Esophagus squamous epithelium (tissue), 4 donors: ENCODE measurements around the gene ANO5.

Experiments used
- CTCF ChIP-seq, 6 experiments: fragments of 450-650 bp in 4 of 6; fragments of 200-600 bp in 2 of 6; sonication (generic) in 2 of 6; IDR thresholded peaks; one replicate each; pipeline ENCODE4 v1.5.1; 2016 to 2019; ENCODE audit warnings: antibody characterized with exemption in 6 of 6, mild to moderate bottlenecking in 4 of 6, moderate library complexity in 4 of 6
- POLR2A ChIP-seq, 4 donors: fragments of 450-650 bp; IDR thresholded peaks; one replicate each; pipeline ENCODE4 v1.6.1; 2017; ENCODE audit warnings: antibody characterized with exemption in 4 of 4, mild to moderate bottlenecking in 4 of 4, moderate library complexity in 3 of 4

DNA sequence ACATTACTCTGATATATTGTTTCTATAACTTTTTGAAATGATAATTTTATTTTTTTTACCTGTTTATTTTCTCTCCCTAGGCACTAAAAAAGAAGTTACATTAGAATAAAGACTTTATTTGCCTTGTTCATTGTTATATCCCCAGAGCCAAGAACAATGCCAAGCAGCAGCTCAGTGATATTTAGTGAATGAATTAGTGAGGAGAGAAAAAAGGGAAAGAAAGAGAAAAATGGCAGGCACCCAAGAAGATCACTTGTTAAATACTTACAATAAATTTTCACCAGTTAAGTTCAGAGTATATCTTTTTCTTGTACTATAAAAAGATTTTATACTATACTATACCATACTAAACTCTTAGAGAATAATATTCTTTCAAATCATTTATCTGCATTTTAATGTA, 13.3 kb upstream of the ANO5 start:
- TF ChIP-seq CTCF (IDR thresholded peaks at IDR 0.05) (no peak), POLR2A (IDR thresholded peaks at IDR 0.05) (no peak)
